Parathyroid adenoma (tissue), 2 donors: ENCODE results near the gene SH3D19.

Source experiments
- H2AFZ ChIP-seq: fragments of 300-600 bp; sonication (generic); one replicate; pipeline ENCODE4 v1.7.0; 2017; ENCODE audit warnings: antibody characterized with exemption, mild to moderate bottlenecking
- H3K27ac ChIP-seq: fragments of 300-600 bp; sonication (generic); one replicate; pipeline ENCODE4 v1.7.0; 2017
- H3K27me3 ChIP-seq: fragments of 300-600 bp; sonication (generic); one replicate; pipeline ENCODE4 v1.7.0; 2017; ENCODE audit warnings: low read length; ENCODE audit not compliant: control insufficient read depth, insufficient read depth
- H3K36me3 ChIP-seq: fragments of 300-600 bp; sonication (generic); one replicate; pipeline ENCODE4 v1.7.0; 2017; ENCODE audit warnings: low read length; ENCODE audit not compliant: control insufficient read depth, insufficient read depth
- H3K4me1 ChIP-seq: fragments of 300-600 bp; sonication (generic); one replicate; pipeline ENCODE4 v1.7.0; 2017; ENCODE audit warnings: control low read depth
- H3K4me2 ChIP-seq: fragments of 300-600 bp; sonication (generic); one replicate; pipeline ENCODE4 v1.7.0; 2017; ENCODE audit warnings: low read length
- H3K4me3 ChIP-seq: fragments of 300-600 bp; sonication (generic); one replicate; pipeline ENCODE4 v1.7.0; 2017; ENCODE audit warnings: low read depth, low read length
- H3K79me2 ChIP-seq: fragments of 300-600 bp; sonication (generic); one replicate; pipeline ENCODE4 v1.7.0; 2017; ENCODE audit warnings: control low read depth
- H3K9ac ChIP-seq: fragments of 300-600 bp; sonication (generic); one replicate; pipeline ENCODE4 v1.7.0; 2017; ENCODE audit warnings: mild to moderate bottlenecking
- H3K9me3 ChIP-seq: fragments of 300-600 bp; sonication (generic); one replicate; pipeline ENCODE4 v1.7.0; 2017; ENCODE audit warnings: low read length; ENCODE audit not compliant: control insufficient read depth
- CTCF ChIP-seq: fragments of 300-600 bp; sonication (generic); IDR thresholded peaks from one replicate; pipeline ENCODE4 v1.7.0; 2017; ENCODE audit warnings: antibody characterized with exemption, mild to moderate bottlenecking
- donor health status: primary hyperparathyroidism.

Gene SH3D19

DNA sequence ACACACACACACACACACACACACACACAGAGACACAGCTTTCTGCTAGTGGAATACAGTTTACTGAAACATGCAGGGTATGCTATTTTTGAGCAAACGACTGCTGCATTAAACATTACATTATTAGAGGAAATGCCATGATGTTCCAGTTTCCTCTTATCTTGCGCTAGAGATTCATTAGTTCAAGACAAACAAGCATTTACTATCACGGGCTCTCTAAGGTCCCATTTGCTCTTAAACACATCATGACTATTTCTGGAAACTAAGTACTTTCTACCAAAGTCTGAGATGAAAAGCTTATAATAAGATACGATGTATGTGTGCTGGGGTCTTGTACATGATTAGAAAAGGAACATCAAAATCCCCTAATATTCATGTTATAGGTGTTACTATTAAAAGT is 177.1 kb downstream of the SH3D19 start:
- Histone ChIP-seq H2AFZ (no peak overlapping the region), H3K4me2 (no peak overlapping the region), H3K79me2 (no peaks in the 10 kb centered on the region), H3K4me1 (no peaks in the 10 kb centered on the region), H3K27me3 (no peaks in the 10 kb centered on the region), H3K9me3 (no peaks in the 10 kb centered on the region), H3K27ac (no peak overlapping the region), H3K9ac (no peak overlapping the region), H3K4me3 (no peak overlapping the region), H3K36me3 (no peaks in the 10 kb centered on the region)
- no peak for TF ChIP-seq CTCF

DNA sequence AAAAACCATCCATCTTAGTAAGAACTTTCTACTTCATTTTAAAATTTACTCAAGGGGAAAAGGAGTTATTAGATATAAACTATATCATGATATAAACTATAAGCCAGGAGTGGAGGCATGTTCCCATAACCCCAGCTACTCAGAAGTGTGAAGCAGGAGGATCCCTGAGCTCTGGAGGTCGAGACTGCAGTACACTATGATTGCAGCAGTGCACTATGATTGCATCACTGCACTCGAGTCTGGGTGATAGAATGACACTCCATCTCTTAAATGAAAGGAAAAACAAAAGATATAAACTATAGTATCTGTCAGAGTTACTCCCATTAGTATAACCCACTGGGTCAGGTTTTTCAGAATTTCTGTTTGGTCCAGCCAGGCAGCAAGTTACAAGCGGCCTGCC is 178.4 kb downstream of the SH3D19 start:
- Histone ChIP-seq H3K4me1 (no peaks in the 10 kb centered on the region), H3K4me2 (no peak overlapping the region), H3K79me2 (no peaks in the 10 kb centered on the region), H3K9ac (no peak overlapping the region), H3K4me3 (no peak overlapping the region), H2AFZ (no peak overlapping the region), H3K9me3 (no peaks in the 10 kb centered on the region), H3K27ac (no peak overlapping the region), H3K36me3 (no peaks in the 10 kb centered on the region), H3K27me3 (no peaks in the 10 kb centered on the region)
- TF ChIP-seq CTCF, result no peak

DNA sequence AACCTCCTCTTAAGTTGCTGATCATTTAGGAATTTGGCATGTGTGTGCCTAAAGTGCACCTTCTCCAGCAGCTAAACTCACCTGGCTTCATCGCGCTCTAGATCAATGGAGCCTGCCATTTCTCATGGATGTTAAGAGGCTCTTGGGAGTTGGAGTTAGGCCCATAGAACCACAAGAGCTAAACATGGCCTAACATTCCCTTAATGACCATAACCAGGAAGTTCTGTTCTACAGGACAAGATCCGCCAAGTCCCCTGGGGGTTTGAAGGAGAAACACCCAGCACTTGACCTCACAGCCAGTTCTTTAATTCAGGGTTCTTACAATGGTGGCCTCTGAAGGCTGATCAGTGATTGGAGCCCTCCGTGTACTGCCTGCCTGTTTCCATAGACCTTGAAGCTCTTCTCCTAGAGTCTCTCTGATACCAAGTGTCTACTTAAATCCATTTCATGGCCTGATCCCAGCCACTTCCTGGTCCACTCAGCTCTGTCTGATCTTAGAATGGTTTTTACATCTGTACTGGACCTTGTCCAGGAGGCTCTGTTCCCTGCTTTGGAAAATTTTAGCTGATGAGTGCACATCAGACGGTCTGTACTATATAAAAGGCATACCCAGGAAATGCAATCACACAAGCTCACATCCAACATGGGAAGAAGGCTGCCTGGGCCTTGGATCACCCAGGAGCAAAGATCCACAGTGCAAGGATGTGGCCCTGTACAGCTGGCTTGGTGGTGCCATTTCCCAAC is 180.9 kb downstream of the SH3D19 start:
- no peak for TF ChIP-seq CTCF
- no peak overlapping the region for H3K4me3 ChIP-seq
- no peaks in the 10 kb centered on the region for H3K9me3 ChIP-seq
- no peak overlapping the region for H3K4me2 ChIP-seq
- no peaks in the 10 kb centered on the region for H3K36me3 ChIP-seq
- H3K79me2 ChIP-seq, result no peaks in the 10 kb centered on the region
- H2AFZ ChIP-seq, result no peak overlapping the region
- peak overlapping the region; percentile 24 for H3K27ac ChIP-seq
- no peak overlapping the region for H3K9ac ChIP-seq
- H3K4me1 ChIP-seq, result no peaks in the 10 kb centered on the region
- H3K27me3 ChIP-seq, result no peaks in the 10 kb centered on the region

DNA sequence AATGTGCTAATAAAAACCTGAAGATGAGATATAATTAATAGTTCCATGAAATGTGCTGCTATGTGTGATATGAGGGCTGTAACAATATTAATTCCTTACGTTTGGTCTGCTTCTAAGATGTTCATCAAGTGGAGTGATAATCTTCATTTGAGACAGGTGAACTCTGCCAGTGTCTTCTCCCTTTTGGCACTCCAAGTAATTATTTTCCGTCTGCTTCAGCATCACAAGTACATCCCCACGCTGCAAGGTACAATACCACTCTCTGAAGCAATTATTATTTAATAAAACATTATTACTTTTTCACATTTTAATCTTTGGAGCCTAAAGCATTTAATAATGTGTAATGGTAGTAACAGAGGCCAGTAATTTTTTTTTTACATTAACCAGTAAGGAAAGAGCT is 181.6 kb downstream of the SH3D19 start:
- Histone ChIP-seq H3K9ac (no peak overlapping the region), H3K27ac (no peak overlapping the region), H3K4me1 (no peaks in the 10 kb centered on the region), H3K36me3 (no peaks in the 10 kb centered on the region), H3K27me3 (no peaks in the 10 kb centered on the region), H3K4me3 (no peak overlapping the region), H3K4me2 (no peak overlapping the region), H2AFZ (no peak overlapping the region), H3K79me2 (no peaks in the 10 kb centered on the region), H3K9me3 (no peaks in the 10 kb centered on the region)
- no peak for TF ChIP-seq CTCF

DNA sequence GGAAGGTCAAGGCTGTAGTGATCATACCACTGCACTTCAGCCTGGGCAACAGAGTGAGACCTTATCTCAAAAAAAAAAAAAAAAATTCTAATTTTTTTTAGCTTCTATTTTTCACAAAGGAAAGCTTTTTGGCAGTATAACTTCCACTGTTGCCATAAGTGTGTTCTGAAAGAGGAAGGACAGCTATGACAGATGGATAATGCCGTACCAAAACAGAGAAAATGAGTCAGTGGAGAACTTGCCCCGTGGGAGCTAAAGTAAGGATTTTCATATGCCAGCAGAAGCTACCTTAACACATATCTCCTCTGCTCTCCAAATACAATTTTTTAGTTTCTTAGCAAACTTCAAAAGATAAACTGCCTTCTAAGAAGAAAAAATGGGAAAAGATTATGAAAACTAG is 182.2 kb downstream of the SH3D19 start:
- H3K4me3 ChIP-seq, result no peak overlapping the region
- no peaks in the 10 kb centered on the region for H3K27me3 ChIP-seq
- H3K9me3 ChIP-seq, result no peaks in the 10 kb centered on the region
- H3K36me3 ChIP-seq, result no peaks in the 10 kb centered on the region
- H3K79me2 ChIP-seq, result no peaks in the 10 kb centered on the region
- no peak overlapping the region for H3K9ac ChIP-seq
- no peaks in the 10 kb centered on the region for H3K4me1 ChIP-seq
- H2AFZ ChIP-seq, result no peak overlapping the region
- H3K4me2 ChIP-seq, result no peak overlapping the region
- no peak for TF ChIP-seq CTCF
- H3K27ac ChIP-seq, result no peak overlapping the region
